Lower leg skin (tissue), 3 donors: ENCODE results near the gene CEMP1.
"Not testable (repeated sequence)": the region's sequence is repeated elsewhere in the genome, so short reads cannot be mapped to it uniquely, and the experiment has no call there.

ENCODE experiments used
- POLR2A ChIP-seq, 2 donors: fragments of 450-650 bp; IDR thresholded peaks; one replicate each; pipeline ENCODE4 v1.6.1; 2016 to 2017; ENCODE audit warnings: antibody characterized with exemption in 2 of 2, mild to moderate bottlenecking in 1 of 2, moderate library complexity in 1 of 2
- TF ChIP-seq, protein P1 (sequence below), 3 donors: fragments of 450-650 bp; IDR thresholded peaks; one replicate each; pipeline ENCODE4 v1.5.1; 2016; ENCODE audit warnings: antibody characterized with exemption in 3 of 3, mild to moderate bottlenecking in 3 of 3, moderate library complexity in 2 of 3

DNA sequence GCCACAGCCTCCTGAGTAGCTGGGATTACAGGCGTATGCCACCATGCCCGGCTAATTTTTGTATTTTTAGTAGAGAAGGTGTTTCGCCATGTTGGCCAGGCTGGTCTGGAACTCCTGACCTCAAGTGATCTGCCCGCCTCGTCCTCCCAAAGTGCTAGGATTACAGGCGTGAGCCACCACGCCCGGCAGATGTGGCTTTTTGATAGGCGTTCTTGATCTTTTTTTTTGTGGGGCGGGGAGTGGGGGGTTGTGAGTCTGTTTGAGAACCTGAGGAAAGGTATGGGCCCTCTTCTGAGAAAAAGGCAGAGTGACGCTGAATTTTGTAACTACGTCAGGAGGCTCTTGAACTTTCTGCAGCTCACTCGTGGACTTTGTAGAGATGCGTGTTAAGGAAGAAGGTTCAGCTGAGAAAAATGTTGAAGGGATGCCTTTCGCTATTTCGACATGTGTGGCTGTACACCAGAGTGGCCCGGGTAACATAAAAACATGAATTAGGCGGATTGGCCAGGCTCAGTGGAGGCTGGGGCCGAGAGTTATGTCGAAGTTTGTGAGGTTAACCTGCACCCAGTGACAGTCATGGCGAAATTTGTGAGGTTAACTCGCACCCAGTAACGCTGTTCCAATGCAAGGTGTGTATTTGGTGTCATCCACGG lies 8.1 kb upstream of the CEMP1 start:
- not testable (repeated sequence) for TF ChIP-seq POLR2A (IDR thresholded peaks at IDR 0.05)
- TF ChIP-seq, protein P1, sequence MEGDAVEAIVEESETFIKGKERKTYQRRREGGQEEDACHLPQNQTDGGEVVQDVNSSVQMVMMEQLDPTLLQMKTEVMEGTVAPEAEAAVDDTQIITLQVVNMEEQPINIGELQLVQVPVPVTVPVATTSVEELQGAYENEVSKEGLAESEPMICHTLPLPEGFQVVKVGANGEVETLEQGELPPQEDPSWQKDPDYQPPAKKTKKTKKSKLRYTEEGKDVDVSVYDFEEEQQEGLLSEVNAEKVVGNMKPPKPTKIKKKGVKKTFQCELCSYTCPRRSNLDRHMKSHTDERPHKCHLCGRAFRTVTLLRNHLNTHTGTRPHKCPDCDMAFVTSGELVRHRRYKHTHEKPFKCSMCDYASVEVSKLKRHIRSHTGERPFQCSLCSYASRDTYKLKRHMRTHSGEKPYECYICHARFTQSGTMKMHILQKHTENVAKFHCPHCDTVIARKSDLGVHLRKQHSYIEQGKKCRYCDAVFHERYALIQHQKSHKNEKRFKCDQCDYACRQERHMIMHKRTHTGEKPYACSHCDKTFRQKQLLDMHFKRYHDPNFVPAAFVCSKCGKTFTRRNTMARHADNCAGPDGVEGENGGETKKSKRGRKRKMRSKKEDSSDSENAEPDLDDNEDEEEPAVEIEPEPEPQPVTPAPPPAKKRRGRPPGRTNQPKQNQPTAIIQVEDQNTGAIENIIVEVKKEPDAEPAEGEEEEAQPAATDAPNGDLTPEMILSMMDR (IDR thresholded peaks at IDR 0.05): not testable (repeated sequence)
